ENCODE results near the gene C20orf141.
"Not testable (repeated sequence)": the region's sequence is repeated elsewhere in the genome, so short reads cannot be mapped to it uniquely, and the experiment has no call there.

The C20orf141 gene

GRCh38 chr20:2799688-2800520 is 14.9 kb upstream of the C20orf141 start:
- no peak for DNase-seq (ENCODE audit: low read depth in 2 of 2, low spot score in 1 of 2)

DNA sequence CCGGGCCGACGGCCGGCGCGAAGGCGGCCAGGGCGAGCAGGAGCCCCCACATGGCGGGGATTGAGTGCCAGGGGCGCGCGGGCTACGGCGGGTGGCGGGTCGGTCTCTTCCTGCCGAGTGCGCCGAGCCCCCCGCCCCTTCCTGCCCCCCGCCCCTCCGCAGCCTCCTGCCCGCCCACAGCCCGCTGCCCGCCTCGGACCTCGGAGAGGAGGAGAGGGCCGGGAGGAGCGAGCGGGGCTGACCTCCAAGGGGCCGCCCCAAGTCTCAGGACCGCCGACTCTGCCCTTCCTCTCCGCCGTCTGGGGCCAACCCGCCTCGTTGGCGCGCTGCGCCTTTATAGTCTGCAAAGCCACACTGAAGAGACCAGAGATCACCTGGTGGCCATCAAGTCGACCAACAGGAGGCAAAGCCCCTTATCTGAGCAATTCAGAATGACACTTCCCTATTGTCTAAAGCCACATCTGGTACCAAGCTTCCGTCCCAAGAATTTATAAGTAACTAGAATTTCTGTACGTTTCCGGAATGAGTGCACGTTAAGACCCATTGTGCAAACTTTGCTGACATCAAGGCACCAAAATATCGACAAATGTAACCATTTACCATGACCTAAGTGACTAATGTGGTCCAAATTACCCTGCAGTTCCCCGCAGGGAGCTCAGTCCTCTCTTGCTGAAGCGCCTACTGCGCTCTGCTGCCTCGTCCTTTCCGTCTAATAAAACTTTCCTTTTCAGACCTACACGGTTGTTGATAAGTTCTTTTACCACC is 14.1 kb upstream of the C20orf141 start, which contains the start of gene CPXM1:
Gene CPXM1 (minus strand): TSS at position 107 of the 765 bp plus-strand sequence. CDS start 55 bp downstream, at position 52.
- DNase-seq (ENCODE audit: low read depth in 2 of 2, low spot score in 1 of 2) = no peak

DNA sequence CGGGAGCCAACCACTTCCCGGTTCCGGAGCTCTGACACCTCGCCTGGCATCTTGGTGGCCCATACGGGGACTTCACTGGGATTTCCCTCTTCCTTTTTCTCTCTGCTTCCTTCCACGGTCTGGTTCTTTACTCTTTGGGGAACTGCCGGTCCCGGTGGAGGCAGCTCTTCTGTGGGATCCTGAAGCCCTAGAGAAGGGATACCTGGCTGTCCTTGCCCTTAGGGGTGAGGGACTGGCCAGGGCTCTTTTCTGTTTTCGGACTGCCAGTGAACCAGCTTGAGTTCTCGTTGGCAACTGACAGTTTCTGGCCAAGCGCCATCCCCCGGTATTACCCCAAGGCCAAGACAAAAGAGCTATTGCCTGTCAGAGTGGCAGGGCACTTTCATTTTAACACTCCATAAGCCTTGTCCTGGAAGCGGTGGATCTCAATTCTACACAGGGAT is 13.5 kb upstream of the C20orf141 start:
- no peak for DNase-seq (ENCODE audit: low read depth in 2 of 2, low spot score in 1 of 2)

GRCh38 chr20:2804041-2804828 is 10.6 kb upstream of the C20orf141 start:
- no peak for DNase-seq (ENCODE audit: low read depth in 2 of 2, low spot score in 1 of 2)

GRCh38 chr20:2804852-2805688 is 9.7 kb upstream of the C20orf141 start:
- no peak for DNase-seq (ENCODE audit: low read depth in 2 of 2, low spot score in 1 of 2)

DNA sequence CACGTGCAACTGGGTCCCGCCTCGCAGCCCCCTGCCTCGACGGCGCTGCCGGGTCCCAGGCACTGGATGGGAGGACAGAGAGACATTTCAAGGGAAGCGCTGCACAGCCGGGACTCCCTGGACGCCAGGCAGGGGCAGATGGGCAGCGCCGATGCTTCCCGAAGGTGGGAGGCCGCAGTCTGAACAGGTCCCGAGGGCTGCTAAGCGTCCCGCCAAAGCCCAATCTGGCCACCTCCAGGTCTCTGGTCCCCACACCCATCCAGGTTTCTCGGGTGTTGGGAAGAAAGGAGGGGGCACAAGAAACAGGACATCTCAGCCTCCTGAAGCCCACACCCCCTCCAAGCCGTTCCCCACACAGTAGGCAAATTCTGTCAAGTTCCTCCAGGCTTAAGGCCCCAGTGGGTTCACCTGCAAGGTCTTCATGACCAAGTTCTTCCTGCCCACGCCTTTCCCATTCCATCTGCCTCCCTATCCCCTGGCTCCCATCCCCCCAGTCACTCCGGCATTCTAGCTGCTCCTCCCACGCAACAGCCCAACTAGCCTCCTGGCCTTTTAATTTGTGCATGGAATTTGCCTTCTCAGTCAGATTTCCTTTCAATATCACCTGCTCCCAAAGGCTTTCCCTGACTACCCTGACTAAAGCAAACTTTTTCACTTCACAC is 9.0 kb upstream of the C20orf141 start:
- no peak for DNase-seq (ENCODE audit: low read depth in 2 of 2, low spot score in 1 of 2)

GRCh38 chr20:2806351-2806701 is 8.5 kb upstream of the C20orf141 start:
- no peak for DNase-seq (ENCODE audit: low read depth in 2 of 2, low spot score in 1 of 2)

GRCh38 chr20:2807019-2807418 is 7.8 kb upstream of the C20orf141 start:
- no peak for DNase-seq (ENCODE audit: low read depth in 2 of 2, low spot score in 1 of 2)

DNA sequence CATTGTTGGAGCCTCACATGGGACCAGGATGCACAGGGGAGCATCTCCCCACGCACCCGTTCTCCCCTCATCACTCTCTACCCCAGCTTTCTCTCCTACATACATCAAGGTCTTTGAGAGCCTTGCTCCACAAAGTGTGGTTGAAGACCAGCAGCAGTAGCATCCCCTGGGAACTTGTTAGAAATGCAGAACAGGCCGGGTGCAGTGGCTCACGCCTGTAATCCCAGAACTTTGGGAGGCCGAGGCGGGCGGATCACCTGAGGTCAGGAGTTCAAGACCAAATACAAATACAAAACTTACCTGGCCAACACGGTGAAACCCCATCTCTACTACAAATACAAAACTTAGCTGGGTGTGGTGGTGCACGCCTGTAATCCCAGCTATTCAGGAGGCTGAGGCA is 6.9 kb upstream of the C20orf141 start:
- not testable (repeated sequence) for DNase-seq (ENCODE audit: low read depth in 2 of 2, low spot score in 1 of 2)

DNA sequence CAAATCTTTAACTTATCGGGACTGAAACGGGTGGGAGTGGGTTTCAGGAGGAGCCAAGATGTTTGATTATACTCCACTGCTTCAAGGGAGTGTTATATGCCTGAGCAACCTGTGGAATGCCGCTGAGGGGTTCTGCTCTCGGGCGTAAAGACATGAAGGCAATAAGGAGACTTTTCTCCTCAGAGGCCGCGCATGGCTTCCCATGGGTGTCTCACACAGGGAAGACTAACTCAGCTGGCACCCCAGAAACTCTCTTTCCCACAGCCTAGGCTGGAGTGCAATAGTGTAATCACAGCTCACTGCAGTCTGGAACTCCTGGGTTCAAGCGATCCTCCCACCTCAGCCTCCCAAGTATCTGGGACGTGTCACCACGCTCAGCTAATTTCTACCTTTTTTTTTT is 5.1 kb upstream of the C20orf141 start:
- DNase-seq (ENCODE audit: low read depth in 2 of 2, low spot score in 1 of 2) = no peak

GRCh38 chr20:2812189-2812588 is 2.6 kb upstream of the C20orf141 start:
- no peak for DNase-seq (ENCODE audit: low read depth in 2 of 2, low spot score in 1 of 2)

GRCh38 chr20:2814076-2814475 is 711 bp upstream of the C20orf141 start:
- DNase-seq (ENCODE audit: low read depth in 2 of 2, low spot score in 1 of 2) = no peak

DNA sequence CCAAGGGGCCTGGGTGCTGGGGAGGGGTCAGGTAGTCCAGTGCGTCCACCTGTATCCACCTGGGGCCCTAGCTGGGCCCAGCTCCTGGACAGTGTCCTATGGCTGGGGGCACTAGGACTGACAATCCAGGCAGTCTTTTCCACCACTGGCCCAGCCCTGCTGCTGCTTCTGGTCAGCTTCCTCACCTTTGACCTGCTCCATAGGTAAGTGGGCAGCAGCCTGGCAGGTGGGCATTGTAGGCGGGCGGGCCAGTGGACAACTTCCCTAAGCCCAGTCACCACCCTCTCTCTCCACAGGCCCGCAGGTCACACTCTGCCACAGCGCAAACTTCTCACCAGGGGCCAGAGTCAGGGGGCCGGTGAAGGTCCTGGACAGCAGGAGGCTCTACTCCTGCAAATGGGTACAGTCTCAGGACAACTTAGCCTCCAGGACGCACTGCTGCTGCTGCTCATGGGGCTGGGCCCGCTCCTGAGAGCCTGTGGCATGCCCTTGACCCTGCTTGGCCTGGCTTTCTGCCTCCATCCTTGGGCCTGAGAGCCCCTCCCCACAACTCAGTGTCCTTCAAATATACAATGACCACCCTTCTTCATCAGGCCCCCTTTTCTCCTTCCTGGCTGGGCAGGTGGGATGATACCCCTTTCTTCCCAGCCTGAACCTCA is 584 bp downstream of the C20orf141 start:
- DNase-seq (ENCODE audit: low read depth in 2 of 2, low spot score in 1 of 2) = no peak

- no peak for DNase-seq (ENCODE audit: low read depth in 2 of 2, low spot score in 1 of 2)
Observed at GRCh38 chr20:2816030-2816582, 1.3 kb downstream of the C20orf141 start, which contains the start of gene TMEM239. Gene TMEM239, plus strand, starts transcription at chr20:2816364. Its CDS starts 191 bp downstream, at chr20:2816555.

DNA sequence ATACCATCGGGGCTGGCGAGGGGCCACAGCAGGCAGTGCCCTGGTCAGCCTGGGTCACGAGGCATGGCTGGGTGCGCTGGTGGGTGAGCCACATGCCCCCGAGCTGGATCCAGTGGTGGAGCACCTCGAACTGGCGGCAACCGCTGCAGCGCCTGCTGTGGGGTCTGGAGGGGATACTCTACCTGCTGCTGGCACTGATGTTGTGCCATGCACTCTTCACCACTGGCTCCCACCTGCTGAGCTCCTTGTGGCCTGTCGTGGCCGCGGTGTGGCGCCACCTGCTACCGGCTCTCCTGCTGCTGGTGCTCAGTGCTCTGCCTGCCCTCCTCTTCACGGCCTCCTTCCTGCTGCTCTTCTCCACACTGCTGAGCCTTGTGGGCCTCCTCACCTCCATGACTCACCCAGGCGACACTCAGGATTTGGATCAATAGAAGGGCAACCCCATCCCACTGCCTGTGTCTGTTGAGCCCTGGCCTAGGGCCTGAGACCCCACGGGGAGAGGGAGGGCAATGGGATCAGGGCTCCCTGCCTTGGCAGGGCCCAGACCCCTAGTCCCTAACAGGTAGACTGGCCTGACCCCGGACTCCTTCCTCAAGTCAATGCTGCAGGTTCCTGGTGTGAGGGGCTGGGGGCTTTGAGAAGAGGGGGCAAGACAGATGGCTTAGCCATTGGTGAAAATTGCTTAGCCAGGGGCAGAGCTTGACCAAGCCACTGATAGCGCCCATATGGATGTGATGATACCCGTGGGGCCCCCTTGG is 2.0 kb downstream of the C20orf141 start:
- no peak for DNase-seq (ENCODE audit: low read depth in 2 of 2, low spot score in 1 of 2)

- no peak for DNase-seq (ENCODE audit: low read depth in 2 of 2, low spot score in 1 of 2)
Observed at GRCh38 chr20:2817341-2817726, 2.5 kb downstream of the C20orf141 start.

DNA sequence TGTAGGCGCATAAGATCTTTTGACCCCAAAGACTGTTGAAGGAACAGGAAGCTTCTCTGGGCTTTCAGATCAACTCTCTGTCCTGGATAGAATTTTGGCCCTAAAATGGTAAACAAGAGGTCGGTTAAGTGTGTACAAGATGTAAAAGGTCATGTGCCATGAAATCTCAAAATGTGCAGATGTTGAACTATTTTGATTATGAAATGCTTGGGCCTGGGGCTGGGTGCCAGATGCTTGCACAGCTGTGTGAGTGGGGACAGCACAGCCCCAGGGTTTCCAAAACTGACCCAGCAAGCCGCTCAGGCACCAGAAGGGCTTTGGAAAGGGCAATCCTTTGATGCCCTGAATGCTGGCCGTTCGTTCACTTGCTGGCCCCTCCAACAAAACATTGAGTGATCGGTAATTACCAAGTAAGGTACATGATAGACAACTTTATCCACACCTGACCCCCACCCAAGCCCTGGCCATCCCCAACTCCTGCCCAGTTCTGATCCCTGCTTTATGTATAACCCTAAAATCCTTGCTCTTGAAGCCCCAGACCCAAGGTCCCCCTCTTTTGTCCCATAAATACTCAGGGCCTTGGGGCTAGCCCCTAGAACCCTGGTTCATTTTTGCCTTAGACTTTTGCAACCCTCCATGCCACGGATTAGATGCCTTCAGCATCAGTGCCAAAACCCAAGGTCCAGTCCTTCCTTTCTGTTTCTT is 3.3 kb downstream of the C20orf141 start:
- DNase-seq (ENCODE audit: low read depth in 2 of 2, low spot score in 1 of 2) = no peak

All from stimulated activated CD8-positive, alpha-beta memory T cell treated with anti-CD3 and anti-CD28 coated beads, Interleukin-4, amount 100 ng/mL, for 4 hours (primary cell).